GM12878 (cell line): ENCODE data around the gene BICD1. TPM values are rescaled to one million over a fixed set of nuclear protein-coding genes. Genes with fewer than 3 reads are reported as not detected.

ENCODE experiments used
- ATF7 ChIP-seq: fragments of 450-650 bp; IDR thresholded peaks from 2 replicates; pipeline ENCODE4 v1.6.1; 2016; ENCODE audit warnings: low read depth, mild to moderate bottlenecking
- E2F8 ChIP-seq: fragments of 450-650 bp; IDR thresholded peaks from 2 replicates; pipeline ENCODE4 v1.6.1; 2018; ENCODE audit warnings: mild to moderate bottlenecking, low read depth, moderate library complexity; ENCODE audit not compliant: partially characterized antibody
- EZH2 ChIP-seq: IDR thresholded peaks from 2 replicates; pipeline ENCODE4 v1.6.1; 2012; ENCODE audit warnings: low read depth, mild to moderate bottlenecking, control low read depth, inconsistent platforms, low read length, borderline replicate concordance; ENCODE audit not compliant: control insufficient read depth
- POLR2AphosphoS2 ChIP-seq: IDR thresholded peaks from 2 replicates; pipeline ENCODE4 v1.6.1; 2011; ENCODE audit warnings: low read depth, mild to moderate bottlenecking, low read length, improper control_type of control experiment, moderate library complexity
- RFX5 ChIP-seq: IDR thresholded peaks from 2 replicates; pipeline ENCODE4 v1.6.1; 2011; ENCODE audit warnings: low read depth, low read length, improper control_type of control experiment
- SMAD5 ChIP-seq: IDR thresholded peaks from 2 replicates; pipeline ENCODE4 v1.6.1; 2016; ENCODE audit warnings: antibody characterized with exemption, low read depth
- SP1 ChIP-seq: IDR thresholded peaks from one replicate; pipeline ENCODE4 v1.6.1; 2011; ENCODE audit warnings: low read depth, low read length
- STAT3 ChIP-seq: IDR thresholded peaks from 2 replicates; pipeline ENCODE4 v1.6.1; 2011; ENCODE audit warnings: low read depth, low read length, improper control_type of control experiment
- TAF1 ChIP-seq: IDR thresholded peaks from 2 replicates; pipeline ENCODE4 v1.6.1; 2011; ENCODE audit warnings: mild to moderate bottlenecking, low read depth, low read length, borderline replicate concordance
- TBL1XR1 ChIP-seq: IDR thresholded peaks from 2 replicates; pipeline ENCODE4 v1.6.1; 2012; ENCODE audit warnings: low read depth, low read length, improper control_type of control experiment
- TCF12 ChIP-seq: IDR thresholded peaks from 2 replicates; pipeline ENCODE4 v1.6.1; 2011; ENCODE audit warnings: low read depth, mild to moderate bottlenecking, low read length
- ZNF274 ChIP-seq: IDR thresholded peaks from one replicate; pipeline ENCODE4 v1.8.0; 2011; ENCODE audit not compliant: insufficient read length, insufficient read depth
- ZSCAN29 ChIP-seq: fragments of 450-650 bp; IDR thresholded peaks from 2 replicates; pipeline ENCODE4 v1.6.1; 2017; ENCODE audit warnings: mild to moderate bottlenecking, moderate library complexity
- polyA plus RNA-seq, 11 experiments: library from polyadenylated mRNA; depleted of rRNA in 4 of 11; unstranded in 6 of 11; stranded (reverse) in 5 of 11; fragments of >200 nt; fragmentation: Nextera tagmentation in 4 of 11; fragmentation: Illumina TruSeq in 1 of 11; extraction: Ambion mirVana in 4 of 11; extraction: Trizol in 1 of 11; gene quantifications; 1 replicate in 1 of 11; 2 replicates in 10 of 11; pipeline versions ENCODE4 v1.2.1 to v1.2.3, GENCODE V29; 2011 to 2016; ENCODE audit warnings: inconsistent platforms in 2 of 11, missing spikeins in 2 of 11, low read depth in 1 of 11
- total RNA-seq, 4 experiments: library from RNA; depleted of rRNA in 3 of 4; stranded (reverse); fragments of >200 nt in 3 of 4; fragmentation: Illumina TruSeq in 1 of 4; extraction: Trizol in 1 of 4; gene quantifications; 2 replicates each; pipeline versions ENCODE4 v1.2.1 to v1.2.3, GENCODE V29; 2013 to 2021

The BICD1 gene
- total and polyA plus RNA-seq, 10 of the 15 experiments (the other 5 are each of a cell fraction or from before 2014, with no cell fraction given): 4.7 to 32.5 (median 14.4) TPM

GRCh38 chr12:32252199-32253073 is 145.8 kb downstream of the BICD1 start (continued):
- TF ChIP-seq SP1 (peak; percentile 24), ATF7 (no peak), ZNF274 (no peak), TAF1 (no peak), SMAD5 (no peak), EZH2 (no peak), STAT3 (no peak), TCF12 (peak; percentile 70; the same call in 1 of the 2 replicates), POLR2AphosphoS2 (no peak), E2F8 (no peak), TBL1XR1 (no peak), ZSCAN29 (no peak), RFX5 (no peak)
